Activated naive CD8-positive, alpha-beta T cell treated with anti-CD3 and anti-CD28 coated beads, Interleukin-2, amount 10 ng/mL, durations not matched to agents 7 days and 5 days (primary cell): ENCODE measurements around the gene PLK3. TPM values are rescaled to one million over a fixed set of nuclear protein-coding genes. Genes with fewer than 3 reads are reported as not detected.
"Not testable (repeated sequence)": the region's sequence is repeated elsewhere in the genome, so short reads cannot be mapped to it uniquely, and the experiment has no call there.

ENCODE experiments used
- ATAC-seq: fragments of 150-1000 bp; cut with Tn5 transposase; one replicate; pipeline ENCODE4 v1.10.0; 2021; ENCODE audit warnings: low read depth, moderate library complexity
- POLR2A ChIA-PET: fragments of 350-600 bp; sonication (Branson Sonifier 250); formaldehyde crosslinking; loops from one replicate; lab custom pipeline; 2021; ENCODE audit warnings: antibody characterized with exemption; lab: Charles Lee
- DNase-seq: peaks from one replicate; pipeline ENCODE4 v3.0.0; 2021
- H3K27ac Mint-ChIP-seq: one replicate; pipeline ENCODE4 v1.8.0; 2022; ENCODE audit warnings: mild to moderate bottlenecking, mixed read lengths
- H3K27me3 Mint-ChIP-seq: one replicate; pipeline ENCODE4 v1.8.0; 2022; ENCODE audit warnings: mild to moderate bottlenecking, moderate library complexity, mixed read lengths
- H3K36me3 Mint-ChIP-seq: one replicate; pipeline ENCODE4 v1.8.0; 2021; ENCODE audit warnings: mild to moderate bottlenecking, mixed read lengths
- H3K4me1 Mint-ChIP-seq: one replicate; pipeline ENCODE4 v1.8.0; 2021; ENCODE audit warnings: mixed read lengths
- H3K4me3 Mint-ChIP-seq: one replicate; pipeline ENCODE4 v1.8.0; 2022; ENCODE audit warnings: mild to moderate bottlenecking, moderate library complexity, mixed read lengths
- H3K9me3 Mint-ChIP-seq: one replicate; pipeline ENCODE4 v1.8.0; 2021; ENCODE audit warnings: mixed read lengths
- total RNA-seq, 2 experiments: library from RNA; stranded (reverse); gene quantifications; one replicate each; pipeline ENCODE4 v1.2.3, GENCODE V29; 2021

Gene PLK3
- total RNA-seq, 2 experiments from 2014 or later: 68.8 to 70.7 TPM

DNA sequence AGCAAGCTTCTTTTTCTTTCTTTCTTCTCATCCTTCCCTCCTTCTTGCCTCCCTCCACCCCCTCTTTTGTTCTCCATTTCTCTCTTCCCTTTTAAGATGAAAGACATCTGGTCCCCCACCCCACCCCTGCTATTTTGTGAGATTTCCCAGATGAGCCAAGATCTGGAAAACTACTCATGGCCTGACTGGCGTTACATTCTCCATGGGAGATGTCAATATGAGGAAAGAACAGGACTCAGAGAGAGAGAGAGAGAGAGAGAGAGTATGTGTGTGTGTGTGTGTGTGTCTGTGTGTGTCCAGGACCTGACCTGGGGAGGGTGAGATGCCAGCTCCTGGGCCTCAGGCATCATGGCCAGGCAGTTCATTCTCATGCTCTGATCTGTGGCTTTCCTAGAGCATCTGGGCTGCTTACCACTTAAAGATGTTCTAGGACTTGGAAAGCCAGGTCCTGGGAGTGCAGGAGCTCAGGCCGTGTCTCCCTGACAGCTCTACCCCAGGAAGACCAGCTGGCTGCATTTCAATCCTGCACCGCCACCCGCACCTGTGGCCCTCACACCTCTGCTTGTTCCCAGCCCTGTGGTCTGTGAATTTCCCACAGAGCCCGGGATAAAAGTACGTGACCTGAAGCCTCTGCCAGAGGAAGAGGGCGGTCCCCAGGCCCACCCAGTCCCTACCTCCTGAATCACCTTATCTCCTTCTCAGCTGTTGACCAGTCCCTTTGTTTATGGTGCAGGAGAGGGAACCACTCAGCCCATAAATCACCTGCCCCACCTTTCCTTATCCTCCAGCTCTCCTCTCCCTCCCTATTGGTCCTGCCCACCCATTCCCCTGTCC is 9.0 kb upstream of the PLK3 start:
- no peak overlapping the region for H3K27ac Mint-ChIP-seq
- ATAC-seq: no peak
- no peak for DNase-seq
- H3K9me3 Mint-ChIP-seq: no peaks in the 10 kb centered on the region
- no peak overlapping the region for H3K4me3 Mint-ChIP-seq
- H3K27me3 Mint-ChIP-seq: no peaks in the 10 kb centered on the region
- POLR2A ChIA-PET: interaction anchor here (1.1 to 8.4 kb wide), 7 partner anchors 9 to 221 kb away, joined by 6 to 93 read pairs (median 11); partner anchors contain the start of genes HECTD3, PLK3, RNU5D-1 and RPS8
- no peaks in the 10 kb centered on the region for H3K36me3 Mint-ChIP-seq
- peaks cover 4% of the 10 kb centered on the region for H3K4me1 Mint-ChIP-seq

- Mint-ChIP-seq H3K9me3 (no peaks in the 10 kb centered on the region), H3K27me3 (no peaks in the 10 kb centered on the region), H3K4me1 (no peaks in the 10 kb centered on the region), H3K36me3 (no peaks in the 10 kb centered on the region), H3K27ac (no peak overlapping the region), H3K4me3 (no peak overlapping the region)
- POLR2A ChIA-PET: interaction anchor here (0.8 to 3.4 kb wide), 7 partner anchors 10 to 71 kb away, joined by 3 to 24 read pairs (median 14); partner anchors contain the start of genes RNU5D-1 and RPS8
- ATAC-seq: no peak
- peak; percentile 24 for DNase-seq
Observed at GRCh38 chr1:44792736-44793502, 7.3 kb upstream of the PLK3 start.

- POLR2A ChIA-PET: interaction anchor here (1.3 to 10.1 kb wide), 5 partner anchors 11 to 76 kb away, joined by 9 to 360 read pairs (median 10); partner anchors contain the start of genes BTBD19 and RNU5D-1
- peak; percentile 21 for DNase-seq
- not testable (repeated sequence) for H3K27me3 Mint-ChIP-seq
Observed at GRCh38 chr1:44797886-44798285, 2.3 kb upstream of the PLK3 start.

GRCh38 chr1:44798481-44799365 is 1.5 kb upstream of the PLK3 start:
- Mint-ChIP-seq H3K27ac (peak overlapping the region; percentile 92), H3K4me1 (peaks cover 24% of the 10 kb centered on the region), H3K4me3 (no peak overlapping the region), H3K27me3 (no peaks in the 10 kb centered on the region), H3K36me3 (peaks cover 16% of the 10 kb centered on the region), H3K9me3 (no peaks in the 10 kb centered on the region)
- DNase-seq (peak; percentile 28), ATAC-seq (no peak)
- POLR2A ChIA-PET: interaction anchor here (0.7 to 10.1 kb wide), 9 partner anchors 8 to 188 kb away, joined by 5 to 360 read pairs (median 10); partner anchors contain the start of genes BTBD19, EIF2B3 and RPS8

More at GRCh38 chr1:44797886-44798285, 2.3 kb upstream of the PLK3 start:
- not testable (repeated sequence) for H3K27ac Mint-ChIP-seq, H3K9me3 Mint-ChIP-seq, ATAC-seq, H3K4me3 Mint-ChIP-seq
- Mint-ChIP-seq H3K36me3 (peaks cover 11% of the 10 kb centered on the region), H3K4me1 (peaks cover 19% of the 10 kb centered on the region)

GRCh38 chr1:44801491-44802305 is 1.5 kb downstream of the PLK3 start:
- H3K9me3 Mint-ChIP-seq: no peaks in the 10 kb centered on the region
- peaks cover 22% of the 10 kb centered on the region for H3K36me3 Mint-ChIP-seq
- H3K4me3 Mint-ChIP-seq: peak overlapping the region; percentile 92
- peak overlapping the region; percentile 97 for H3K27ac Mint-ChIP-seq
- POLR2A ChIA-PET: interaction anchor here (0.7 to 10.1 kb wide), 12 partner anchors 10 to 720 kb away, joined by 3 to 360 read pairs (median 20); partner anchors contain the start of genes ARMH1, BTBD19, HECTD3 and PRDX1
- no peak for ATAC-seq
- peak; percentile 42 for DNase-seq
- peaks cover 28% of the 10 kb centered on the region for H3K4me1 Mint-ChIP-seq
- H3K27me3 Mint-ChIP-seq: no peaks in the 10 kb centered on the region

GRCh38 chr1:44802306-44803061 is 2.3 kb downstream of the PLK3 start:
- Mint-ChIP-seq H3K9me3 (no peaks in the 10 kb centered on the region), H3K4me3 (peak overlapping the region; percentile 92), H3K4me1 (peaks cover 36% of the 10 kb centered on the region), H3K27me3 (no peaks in the 10 kb centered on the region), H3K27ac (peak overlapping the region; percentile 97), H3K36me3 (peaks cover 26% of the 10 kb centered on the region)
- peak; percentile 34 for DNase-seq
- no peak for ATAC-seq
- POLR2A ChIA-PET: interaction anchor here (1.0 to 10.1 kb wide), 4 partner anchors 11 to 81 kb away, joined by 3 to 360 read pairs (median 38); no protein-coding TSS in a partner anchor

DNA sequence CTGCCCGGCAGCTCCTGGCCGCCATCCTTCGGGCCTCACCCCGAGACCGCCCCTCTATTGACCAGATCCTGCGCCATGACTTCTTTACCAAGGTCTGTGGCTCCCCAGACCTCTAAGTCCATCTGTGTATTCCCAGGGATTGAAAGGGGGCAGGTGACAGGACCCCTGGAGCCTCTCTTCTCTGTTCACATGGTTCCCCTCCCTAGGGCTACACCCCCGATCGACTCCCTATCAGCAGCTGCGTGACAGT is 2.8 kb downstream of the PLK3 start:
- H3K9me3 Mint-ChIP-seq: no peaks in the 10 kb centered on the region
- H3K4me1 Mint-ChIP-seq: peaks cover 40% of the 10 kb centered on the region
- peak overlapping the region; percentile 92 for H3K4me3 Mint-ChIP-seq
- no peaks in the 10 kb centered on the region for H3K27me3 Mint-ChIP-seq
- POLR2A ChIA-PET: interaction anchor here (1.1 to 10.1 kb wide), 4 partner anchors 11 to 81 kb away, joined by 6 to 360 read pairs (median 42); no protein-coding TSS in a partner anchor
- H3K27ac Mint-ChIP-seq: peak overlapping the region; percentile 70
- ATAC-seq (no peak), DNase-seq (peak; percentile 34)
- H3K36me3 Mint-ChIP-seq: peaks cover 26% of the 10 kb centered on the region

- H3K36me3 Mint-ChIP-seq: peaks cover 26% of the 10 kb centered on the region
- POLR2A ChIA-PET: interaction anchor here (2.7 to 10.1 kb wide), 2 partner anchors 10 to 17 kb away, joined by 13 to 360 read pairs; no protein-coding TSS in a partner anchor
- H3K4me3 Mint-ChIP-seq: peak overlapping the region; percentile 92
- H3K27me3 Mint-ChIP-seq: no peaks in the 10 kb centered on the region
- peak overlapping the region; percentile 70 for H3K27ac Mint-ChIP-seq
- DNase-seq: peak; percentile 32
- no peak for ATAC-seq
- peaks cover 41% of the 10 kb centered on the region for H3K4me1 Mint-ChIP-seq
- H3K9me3 Mint-ChIP-seq: no peaks in the 10 kb centered on the region
Observed at GRCh38 chr1:44803312-44804095, 3.3 kb downstream of the PLK3 start.

- H3K27ac Mint-ChIP-seq: peak overlapping the region; percentile 75
- H3K27me3 Mint-ChIP-seq: no peaks in the 10 kb centered on the region
- POLR2A ChIA-PET: interaction anchor here (2.7 to 11.3 kb wide), 4 partner anchors 8 to 83 kb away, joined by 13 to 360 read pairs (median 108); partner anchors contain the start of gene RPS8
- peaks cover 26% of the 10 kb centered on the region for H3K36me3 Mint-ChIP-seq
- no peaks in the 10 kb centered on the region for H3K9me3 Mint-ChIP-seq
- DNase-seq (peak; percentile 32), ATAC-seq (no peak)
- peaks cover 51% of the 10 kb centered on the region for H3K4me1 Mint-ChIP-seq
- H3K4me3 Mint-ChIP-seq: no peak overlapping the region
Observed at GRCh38 chr1:44805311-44806024, 5.3 kb downstream of the PLK3 start.

- DNase-seq (peak; percentile 41), ATAC-seq (no peak)
- Mint-ChIP-seq H3K4me1 (peaks cover 56% of the 10 kb centered on the region), H3K36me3 (peaks cover 24% of the 10 kb centered on the region), H3K9me3 (no peaks in the 10 kb centered on the region), H3K27ac (peak overlapping the region; percentile 99), H3K27me3 (no peaks in the 10 kb centered on the region), H3K4me3 (no peak overlapping the region)
- POLR2A ChIA-PET: interaction anchor here (0.7 to 11.3 kb wide), 8 partner anchors 9 to 534 kb away, joined by 4 to 360 read pairs (median 54); partner anchors contain the start of genes MUTYH, RNU5D-1, RPS8 and TOE1
Observed at GRCh38 chr1:44806025-44806703, 6.0 kb downstream of the PLK3 start.
